Mesenchymal stem cell (in vitro differentiated cells and primary cell): ENCODE results near the gene LIMS3.
"Not testable (repeated sequence)": the region's sequence is repeated elsewhere in the genome, so short reads cannot be mapped to it uniquely, and the experiment has no call there.

Experiments used
- DNase-seq: peaks from one replicate; pipeline ENCODE4 v3.0.0-alpha.2; 2013
- H2AFZ ChIP-seq: one replicate; pipeline ENCODE4 v1.6.1; 2013; ENCODE audit warnings: low read depth, mild to moderate bottlenecking, control low read depth, inconsistent platforms, low read length, moderate library complexity
- H2AK5ac ChIP-seq: 2 replicates; pipeline ENCODE4 v1.6.1; 2013; ENCODE audit warnings: low read length, moderate library complexity, mild to moderate bottlenecking, inconsistent platforms; ENCODE audit not compliant: severe bottlenecking
- H2BK120ac ChIP-seq: one replicate; pipeline ENCODE4 v1.6.1; 2013; ENCODE audit warnings: low read depth, mild to moderate bottlenecking, inconsistent platforms, low read length, moderate library complexity
- H2BK12ac ChIP-seq, 2 experiments: one replicate each; pipeline ENCODE4 v1.6.1; 2013; ENCODE audit warnings: inconsistent platforms in 2 of 2, low read length in 2 of 2, mild to moderate bottlenecking in 2 of 2, moderate library complexity in 2 of 2, control low read depth in 1 of 2
- H2BK15ac ChIP-seq: one replicate; pipeline ENCODE4 v1.6.1; 2013; ENCODE audit warnings: mild to moderate bottlenecking, low read depth, inconsistent platforms; ENCODE audit not compliant: poor library complexity, severe bottlenecking
- H2BK5ac ChIP-seq: 2 replicates; pipeline ENCODE4 v1.6.1; 2013; ENCODE audit warnings: low read depth, mild to moderate bottlenecking, low read length, control low read depth, inconsistent platforms; ENCODE audit not compliant: poor library complexity, severe bottlenecking
- H3K14ac ChIP-seq, 2 experiments: one replicate each; pipeline ENCODE4 v1.6.1; 2013; ENCODE audit warnings: inconsistent platforms in 2 of 2, low read length in 2 of 2, control low read depth in 1 of 2, mild to moderate bottlenecking in 1 of 2, moderate library complexity in 1 of 2
- H3K18ac ChIP-seq, 2 experiments: one replicate each; pipeline ENCODE4 v1.6.1; 2013; ENCODE audit warnings: inconsistent platforms in 2 of 2, low read length in 2 of 2, control low read depth in 1 of 2, low read depth in 1 of 2, mild to moderate bottlenecking in 1 of 2
- H3K23ac ChIP-seq, 2 experiments: one replicate each; pipeline ENCODE4 v1.6.1; 2013; ENCODE audit warnings: inconsistent platforms in 2 of 2, low read length in 2 of 2, mild to moderate bottlenecking in 2 of 2, moderate library complexity in 2 of 2, control low read depth in 1 of 2
- H3K27ac ChIP-seq: 2 replicates; pipeline ENCODE4 v1.5.1; 2013; ENCODE audit warnings: mild to moderate bottlenecking, moderate library complexity, low read length, control low read depth, inconsistent platforms; ENCODE audit not compliant: poor library complexity, severe bottlenecking
- H3K27me3 ChIP-seq, 2 experiments: 2 replicates each; pipeline versions ENCODE4 v1.6.1 to v1.7.0; 2013; ENCODE audit warnings: low read length in 2 of 2, mild to moderate bottlenecking in 2 of 2, moderate library complexity in 2 of 2, control low read depth in 1 of 2, inconsistent platforms in 1 of 2; ENCODE audit not compliant: control insufficient read depth in 1 of 2, insufficient read depth in 1 of 2
- H3K36me3 ChIP-seq, 2 experiments: 2 replicates each; pipeline versions ENCODE4 v1.6.1 to v1.7.0; 2013; ENCODE audit warnings: low read length in 2 of 2, control low read depth in 1 of 2, inconsistent platforms in 1 of 2, low read depth in 1 of 2, mild to moderate bottlenecking in 1 of 2; ENCODE audit not compliant: insufficient read depth in 2 of 2, control insufficient read depth in 1 of 2
- H3K4ac ChIP-seq, 2 experiments: one replicate each; pipeline ENCODE4 v1.6.1; 2013; ENCODE audit warnings: inconsistent platforms in 2 of 2, low read length in 2 of 2, mild to moderate bottlenecking in 2 of 2, moderate library complexity in 2 of 2, control low read depth in 1 of 2, low read depth in 1 of 2
- H3K4me1 ChIP-seq: 2 replicates; pipeline ENCODE4 v1.6.1; 2013; ENCODE audit warnings: low read depth, low read length, control low read depth; ENCODE audit not compliant: control insufficient read depth, insufficient read depth
- H3K4me2 ChIP-seq: 2 replicates; pipeline ENCODE4 v1.6.1; 2013; ENCODE audit warnings: low read length, mild to moderate bottlenecking, inconsistent platforms; ENCODE audit not compliant: poor library complexity, severe bottlenecking
- H3K4me3 ChIP-seq, 2 experiments: 2 replicates each; pipeline versions ENCODE4 v1.5.1 to v1.7.0; 2013; ENCODE audit warnings: low read length in 2 of 2, mild to moderate bottlenecking in 2 of 2, control low read depth in 1 of 2, low read depth in 1 of 2; ENCODE audit not compliant: insufficient read depth in 1 of 2
- H3K79me1 ChIP-seq: replicated peaks from 2 replicates; pipeline ENCODE4 v1.6.1; 2013; ENCODE audit warnings: mild to moderate bottlenecking, control low read depth, low read length, inconsistent platforms; ENCODE audit not compliant: poor library complexity, severe bottlenecking
- H3K9ac ChIP-seq: 2 replicates; pipeline ENCODE4 v1.7.0; 2013; ENCODE audit warnings: mild to moderate bottlenecking, low read length, moderate library complexity
- H3K9me3 ChIP-seq: 2 replicates; pipeline ENCODE4 v1.7.0; 2013; ENCODE audit warnings: mild to moderate bottlenecking, low read length; ENCODE audit not compliant: control insufficient read depth
- H4K8ac ChIP-seq: one replicate; pipeline ENCODE4 v1.6.1; 2013; ENCODE audit warnings: inconsistent platforms, mild to moderate bottlenecking, low read length, moderate library complexity
- H4K91ac ChIP-seq: one replicate; pipeline ENCODE4 v1.6.1; 2013; ENCODE audit warnings: mild to moderate bottlenecking, low read length, inconsistent platforms
- WGBS: methylation state at CpG from one replicate; pipeline ENCODE4 v1.1.7; 2013; ENCODE audit warnings: mixed read lengths; 5-methylcytosine and 5-hydroxymethylcytosine counted together

LIMS3 gene

DNA sequence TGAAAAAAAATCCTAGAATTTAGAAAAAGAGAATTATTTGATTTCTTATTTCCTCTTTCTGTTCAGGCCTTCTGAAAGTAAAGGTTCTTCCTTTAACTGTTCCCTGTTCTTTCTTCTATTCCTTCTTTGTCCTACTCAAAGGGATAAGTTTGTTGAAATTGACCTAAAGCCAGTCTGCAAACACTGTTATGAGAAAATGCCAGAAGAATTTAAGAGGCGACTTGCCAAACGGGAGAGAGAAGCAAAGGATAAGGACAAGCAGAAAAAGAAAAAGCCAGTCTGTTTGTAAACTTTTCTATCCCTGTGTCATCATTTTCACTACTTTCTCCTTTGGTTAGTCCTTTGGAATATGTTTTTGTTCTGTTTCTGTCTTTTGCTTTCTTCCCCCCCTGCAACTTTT, 26.0 kb downstream of the LIMS3 start:
- not testable (repeated sequence) for H2BK120ac ChIP-seq
- WGBS = no CpG with 5 or more reads among the region's 2 CpGs

DNA sequence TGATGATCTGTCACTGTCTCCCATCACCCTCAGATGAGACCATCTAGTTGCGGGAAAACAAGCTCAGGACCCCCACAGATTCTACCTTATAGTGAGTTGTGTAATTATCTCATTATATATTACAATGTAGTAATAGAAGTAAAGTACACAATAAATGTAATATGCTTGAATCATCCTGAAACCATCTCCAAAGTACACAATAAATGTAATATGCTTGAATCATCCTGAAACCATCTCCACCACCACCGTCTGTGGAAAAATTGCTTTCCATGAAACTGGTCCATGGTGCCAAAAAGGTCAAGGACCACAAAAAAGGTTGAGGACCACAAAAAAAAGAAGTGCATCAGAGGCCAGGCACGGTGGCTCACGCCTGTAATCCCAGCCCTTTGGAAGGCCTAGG, 29.3 kb downstream of the LIMS3 start:
- not testable (repeated sequence) for H2BK5ac ChIP-seq, H3K36me3 ChIP-seq, H2BK12ac ChIP-seq, H3K79me1 ChIP-seq, H3K23ac ChIP-seq, H3K27me3 ChIP-seq, H2AFZ ChIP-seq, H4K8ac ChIP-seq, H3K9me3 ChIP-seq, H3K4ac ChIP-seq, H3K14ac ChIP-seq, H2BK15ac ChIP-seq, H3K4me3 ChIP-seq, H3K9ac ChIP-seq, DNase-seq, H3K27ac ChIP-seq, H2BK120ac ChIP-seq, H3K4me2 ChIP-seq, H4K91ac ChIP-seq, H3K18ac ChIP-seq, H3K4me1 ChIP-seq, H2AK5ac ChIP-seq
- WGBS = no CpG with 5 or more reads among the region's 4 CpGs

More for the DNA sequence above, 26.0 kb downstream of the LIMS3 start:
- H4K91ac ChIP-seq, H3K9me3 ChIP-seq, H3K4ac ChIP-seq, H2BK15ac ChIP-seq, H3K4me2 ChIP-seq, H2AK5ac ChIP-seq, H3K27ac ChIP-seq, H3K27me3 ChIP-seq, H3K36me3 ChIP-seq, H3K79me1 ChIP-seq, DNase-seq, H3K9ac ChIP-seq, H3K18ac ChIP-seq, H3K4me3 ChIP-seq, H2BK5ac ChIP-seq, H3K14ac ChIP-seq, H3K4me1 ChIP-seq, H2AFZ ChIP-seq, H3K23ac ChIP-seq, H2BK12ac ChIP-seq, H4K8ac ChIP-seq: not testable (repeated sequence)

DNA sequence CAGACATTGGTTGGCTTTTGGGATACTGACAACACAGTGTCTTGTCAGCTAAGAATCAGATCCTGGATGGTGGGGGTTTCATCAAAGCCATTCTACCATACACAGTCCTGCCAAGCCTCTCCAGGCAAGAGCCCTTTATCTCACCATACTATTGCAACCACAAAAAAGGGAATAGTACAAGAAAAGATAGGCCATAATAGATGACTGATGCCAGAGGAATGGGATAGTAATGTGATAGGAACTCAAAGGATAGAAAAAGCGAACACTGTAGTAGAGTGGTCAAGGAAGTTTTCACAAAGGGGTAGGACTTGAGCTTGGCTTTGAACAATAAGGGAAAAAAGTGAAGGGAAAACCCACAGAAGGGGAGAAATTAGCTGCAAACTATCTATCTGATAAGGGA, 30.7 kb downstream of the LIMS3 start:
- H3K9me3 ChIP-seq, H4K8ac ChIP-seq, H3K79me1 ChIP-seq, H2BK15ac ChIP-seq, H2BK120ac ChIP-seq, H3K4me2 ChIP-seq, H2BK12ac ChIP-seq, H3K18ac ChIP-seq, H3K27me3 ChIP-seq, H2AK5ac ChIP-seq, H3K9ac ChIP-seq, H4K91ac ChIP-seq, H3K4me3 ChIP-seq, DNase-seq, H3K4me1 ChIP-seq, H2AFZ ChIP-seq, H3K27ac ChIP-seq, H3K4ac ChIP-seq, H3K23ac ChIP-seq, H3K36me3 ChIP-seq, H2BK5ac ChIP-seq, H3K14ac ChIP-seq: not testable (repeated sequence)
- no CpG with 5 or more reads among the region's 1 CpG for WGBS

DNA sequence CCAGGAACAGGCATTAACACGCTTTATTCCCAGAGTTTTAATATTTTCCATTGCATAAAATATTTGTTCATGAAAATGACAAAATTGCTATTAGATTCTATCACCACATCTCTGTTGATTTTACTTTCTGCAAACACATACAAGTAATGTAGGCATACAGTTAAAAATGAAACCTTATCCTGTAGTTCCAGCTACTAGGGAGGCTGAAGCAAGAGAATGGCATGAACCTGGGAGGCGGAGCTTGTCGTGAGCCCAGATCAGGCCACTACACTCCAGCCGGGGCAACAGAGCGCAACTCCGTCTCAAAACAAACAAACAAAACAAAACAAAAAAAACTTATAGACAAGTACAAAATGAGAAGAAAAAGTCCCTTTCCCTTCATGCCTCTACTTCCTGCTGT, 38.0 kb downstream of the LIMS3 start:
- not testable (repeated sequence) for H2BK12ac ChIP-seq, H2BK5ac ChIP-seq, H3K4me2 ChIP-seq, H3K4me3 ChIP-seq, H3K4ac ChIP-seq, H3K36me3 ChIP-seq, H2BK120ac ChIP-seq, H3K27ac ChIP-seq, DNase-seq, H4K91ac ChIP-seq, H3K4me1 ChIP-seq, H2BK15ac ChIP-seq, H3K9me3 ChIP-seq, H3K23ac ChIP-seq, H2AK5ac ChIP-seq, H3K14ac ChIP-seq, H3K9ac ChIP-seq, H3K27me3 ChIP-seq, H3K18ac ChIP-seq, H3K79me1 ChIP-seq, H2AFZ ChIP-seq, H4K8ac ChIP-seq
- WGBS = no CpG with 5 or more reads among the region's 6 CpGs
